ENCODE data around the gene TTC21A. TPM values are rescaled to one million over a fixed set of nuclear protein-coding genes. Genes with fewer than 3 reads are reported as not detected.
A peak's percentile ranks its signal among the peaks of the same experiment; 100 is the strongest.

TTC21A gene
- total RNA-seq, 1 experiment from 2014 or later: 9.5 TPM

GRCh38 chr3:39164414-39164813 is 56.9 kb downstream of the TTC21A start:
- Histone ChIP-seq H3F3A (ENCODE audit: insufficient read depth, low read depth) (peaks cover 16% of the 10 kb centered on the region), H3K4me2 (no peak overlapping the region), H3K4me3 (no peak overlapping the region), H3K36me3 (ENCODE audit: low read depth) (no peaks in the 10 kb centered on the region), H3K9me3 (ENCODE audit: insufficient read depth, low read depth) (no peaks in the 10 kb centered on the region), H4K20me1 (ENCODE audit: insufficient read depth) (no peaks in the 10 kb centered on the region), H3K79me2 (ENCODE audit: low read depth) (no peaks in the 10 kb centered on the region), H2AFZ (no peak overlapping the region), H3K27ac (no peak overlapping the region), H3K9me2 (ENCODE audit: insufficient read depth) (no peaks in the 10 kb centered on the region), H3K4me1 (replicated peaks; ENCODE audit: insufficient read depth) (peaks cover 28% of the 10 kb centered on the region), H3K27me3 (ENCODE audit: insufficient read depth, low read depth) (no peaks in the 10 kb centered on the region)
- ChIA-PET POLR2A (ENCODE audit: unreplicated experiment) (no interaction called here), CTCF (no interaction called here)
- TF ChIP-seq CTCF (conservative IDR thresholded peaks at IDR 0.05) (no peak), EZH2 (IDR thresholded peaks at IDR 0.05; ENCODE audit: low read depth) (no peak)
- intact Hi-C loops (cut with micrococcal nuclease; ENCODE audit: unreplicated experiment): no loop called here
- DNase-seq: no peak
- BruUV-seq (replicated peaks): no TSS peak

- Histone ChIP-seq H2AFZ (no peak overlapping the region), H3F3A (ENCODE audit: insufficient read depth, low read depth) (peaks cover 16% of the 10 kb centered on the region), H3K9me3 (ENCODE audit: insufficient read depth, low read depth) (no peaks in the 10 kb centered on the region), H3K4me3 (no peak overlapping the region), H3K27me3 (ENCODE audit: insufficient read depth, low read depth) (no peaks in the 10 kb centered on the region), H3K4me2 (no peak overlapping the region), H3K27ac (peak overlapping the region; percentile 55; the same call in 1 of the 2 replicates), H3K79me2 (ENCODE audit: low read depth) (no peaks in the 10 kb centered on the region), H3K9me2 (ENCODE audit: insufficient read depth) (no peaks in the 10 kb centered on the region), H4K20me1 (ENCODE audit: insufficient read depth) (no peaks in the 10 kb centered on the region), H3K36me3 (ENCODE audit: low read depth) (no peaks in the 10 kb centered on the region), H3K4me1 (replicated peaks; ENCODE audit: insufficient read depth) (peaks cover 28% of the 10 kb centered on the region)
- TF ChIP-seq EZH2 (IDR thresholded peaks at IDR 0.05; ENCODE audit: low read depth): no peak
- no peak for TF ChIP-seq CTCF (conservative IDR thresholded peaks at IDR 0.05)
- POLR2A ChIA-PET (ENCODE audit: unreplicated experiment): no interaction called here
- intact Hi-C loops (cut with micrococcal nuclease; ENCODE audit: unreplicated experiment): no loop called here
- BruUV-seq (replicated peaks): no TSS peak
- DNase-seq: no peak
- CTCF ChIA-PET: no interaction called here
These were observed 58.0 kb downstream of the TTC21A start for GRCh38 chr3:39165518-39165917.

- POLR2A ChIA-PET (ENCODE audit: unreplicated experiment): no interaction called here
These were observed 58.7 kb downstream of the TTC21A start for GRCh38 chr3:39166134-39166710.

More at GRCh38 chr3:39166134-39166710, 58.7 kb downstream of the TTC21A start:
- intact Hi-C loops (cut with micrococcal nuclease; ENCODE audit: unreplicated experiment): no loop called here
- no peaks in the 10 kb centered on the region for H3K27me3 ChIP-seq (ENCODE audit: insufficient read depth, low read depth)
- H3K9me3 ChIP-seq (ENCODE audit: insufficient read depth, low read depth): no peaks in the 10 kb centered on the region
- H3K4me3 ChIP-seq: no peak overlapping the region
- peaks cover 28% of the 10 kb centered on the region for H3K4me1 ChIP-seq (replicated peaks; ENCODE audit: insufficient read depth)
- TF ChIP-seq EZH2 (IDR thresholded peaks at IDR 0.05; ENCODE audit: low read depth) (no peak), CTCF (conservative IDR thresholded peaks at IDR 0.05) (no peak)
- BruUV-seq (replicated peaks): no TSS peak
- H3K9me2 ChIP-seq (ENCODE audit: insufficient read depth): no peaks in the 10 kb centered on the region
- H2AFZ ChIP-seq: no peak overlapping the region
- H3K4me2 ChIP-seq: peak overlapping the region; percentile 15; the same call in 1 of the 2 replicates
- H3K36me3 ChIP-seq (ENCODE audit: low read depth): no peaks in the 10 kb centered on the region
- DNase-seq: peak; percentile 25 to 84
- H3K27ac ChIP-seq: peak overlapping the region; percentile 55
- no peaks in the 10 kb centered on the region for H3K79me2 ChIP-seq (ENCODE audit: low read depth)
- H4K20me1 ChIP-seq (ENCODE audit: insufficient read depth): no peaks in the 10 kb centered on the region
- H3F3A ChIP-seq (ENCODE audit: insufficient read depth, low read depth): peaks cover 16% of the 10 kb centered on the region
- CTCF ChIA-PET: interaction anchor here (1.2 kb wide), 1 partner anchor 41 kb away, joined by 3 read pairs; no protein-coding TSS in a partner anchor

Measured in PC-9 (cell line).